Measurements from ENCODE around the gene TLE5.

TLE5 gene, protein sequence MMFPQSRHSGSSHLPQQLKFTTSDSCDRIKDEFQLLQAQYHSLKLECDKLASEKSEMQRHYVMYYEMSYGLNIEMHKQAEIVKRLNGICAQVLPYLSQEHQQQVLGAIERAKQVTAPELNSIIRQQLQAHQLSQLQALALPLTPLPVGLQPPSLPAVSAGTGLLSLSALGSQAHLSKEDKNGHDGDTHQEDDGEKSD

DNA sequence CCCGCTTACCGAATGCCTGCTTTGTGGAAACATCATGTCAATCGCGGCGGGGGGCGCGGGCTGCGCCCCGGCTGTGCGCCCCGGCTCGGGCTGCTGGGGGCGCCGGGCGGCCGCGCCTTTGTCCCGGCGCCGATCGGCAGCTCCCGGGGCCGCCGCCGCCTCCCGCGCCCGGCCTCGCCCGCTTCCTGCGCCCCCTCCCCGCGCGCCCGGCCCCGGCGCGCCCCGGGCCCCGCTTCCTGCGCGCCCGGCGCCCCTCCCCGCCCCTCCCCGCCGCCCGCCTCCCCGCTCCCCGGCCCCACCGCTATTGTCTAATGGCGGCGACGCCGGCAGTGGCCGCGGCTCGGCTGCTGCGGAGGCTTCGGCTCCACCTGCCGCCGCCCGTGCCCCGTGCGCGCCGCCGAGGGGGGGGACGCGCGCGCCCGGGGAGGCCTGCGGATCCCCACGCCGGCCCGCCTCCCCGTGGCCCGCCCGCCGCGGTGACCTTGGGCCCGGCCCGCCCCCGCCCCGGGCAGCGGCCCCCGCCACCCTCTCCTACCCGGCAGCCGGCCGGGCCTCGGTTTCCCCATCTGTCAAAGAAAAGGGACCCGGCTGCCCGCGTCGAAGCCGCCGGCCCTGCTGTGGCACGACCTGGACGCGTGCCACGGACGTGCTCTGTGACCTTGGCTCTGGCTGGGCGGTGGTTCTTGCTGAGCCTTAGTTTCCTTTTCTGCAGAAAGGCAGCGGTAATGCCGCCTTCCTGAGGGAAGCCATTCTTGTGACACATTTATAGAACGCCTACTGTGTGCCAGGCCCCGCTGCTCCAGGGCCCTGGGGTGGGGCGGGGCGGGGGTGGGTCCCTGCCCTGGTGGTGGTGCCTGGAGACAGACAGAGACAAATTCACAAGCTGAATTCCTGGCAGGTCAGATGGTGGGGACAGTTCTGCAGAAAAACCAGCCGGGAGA lies at the start of gene TLE5:
Gene TLE5, minus strand, starts transcription at position 331 of the 941 bp plus-strand sequence. Its CDS starts 295 bp downstream, at position 36.
- peak; percentile 43 for DNase-seq

DNA sequence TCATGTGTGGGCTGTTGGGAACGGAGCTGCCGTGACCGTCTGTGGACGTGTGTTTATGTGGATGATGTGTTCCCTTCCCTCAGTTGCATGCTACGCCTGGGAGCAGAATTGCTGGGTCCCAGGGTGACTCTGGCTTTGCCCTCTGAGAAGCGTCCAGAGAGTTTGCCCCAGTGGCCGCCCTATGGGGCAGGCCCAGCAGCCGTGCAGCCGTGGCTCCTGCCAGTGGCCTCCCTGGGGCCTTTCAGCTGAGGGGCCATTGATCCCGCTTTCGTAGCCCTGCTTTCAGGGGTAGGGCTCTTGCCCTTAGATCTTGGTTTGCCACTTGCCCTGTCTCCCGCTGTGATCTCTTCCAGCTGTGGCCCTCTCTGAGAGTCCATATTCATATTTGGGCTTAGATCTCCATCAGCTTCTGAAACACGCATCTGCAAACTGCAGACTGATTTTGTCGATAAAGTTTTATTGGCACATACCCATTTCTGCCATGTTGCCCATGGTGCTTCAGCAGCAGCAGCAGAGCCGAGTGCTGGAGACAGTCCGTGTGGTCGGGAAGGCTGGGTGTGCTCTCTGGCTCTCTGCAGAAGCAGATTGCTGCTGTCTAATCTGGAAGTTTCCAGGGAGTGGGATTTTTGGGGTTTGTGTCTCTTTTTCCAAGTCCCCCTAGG lies 49.4 kb upstream of the TLE5 start:
- no peak for DNase-seq

DNA sequence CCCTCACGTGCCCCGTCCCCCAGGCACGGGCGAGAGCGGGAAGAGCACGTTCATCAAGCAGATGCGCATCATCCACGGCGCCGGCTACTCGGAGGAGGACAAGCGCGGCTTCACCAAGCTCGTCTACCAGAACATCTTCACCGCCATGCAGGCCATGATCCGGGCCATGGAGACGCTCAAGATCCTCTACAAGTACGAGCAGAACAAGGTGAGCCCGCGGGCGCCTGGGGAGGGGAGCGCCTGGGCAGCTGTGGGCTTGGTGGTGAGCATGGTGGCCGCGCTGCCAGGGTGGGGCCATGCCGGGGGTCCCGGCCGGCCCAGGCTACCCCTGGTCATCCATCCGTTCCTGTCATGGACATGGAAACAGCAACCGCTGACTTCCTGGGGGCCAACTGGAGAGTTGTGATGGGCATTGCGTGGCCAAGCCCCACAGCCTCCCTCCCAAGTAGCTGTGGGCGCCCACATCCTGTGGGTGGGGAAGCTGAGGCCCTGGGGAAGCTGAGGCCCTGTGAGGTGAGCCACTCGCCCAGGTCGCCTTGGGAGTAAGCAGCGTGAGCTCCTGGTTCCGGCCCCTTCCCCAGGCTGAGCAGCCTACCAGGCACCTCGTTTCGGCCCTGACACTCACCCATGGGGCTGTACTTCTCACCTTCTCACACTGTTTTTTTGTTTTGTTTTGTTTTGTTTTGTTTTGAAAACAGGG lies 48.0 kb upstream of the TLE5 start:
- DNase-seq = no peak

DNA sequence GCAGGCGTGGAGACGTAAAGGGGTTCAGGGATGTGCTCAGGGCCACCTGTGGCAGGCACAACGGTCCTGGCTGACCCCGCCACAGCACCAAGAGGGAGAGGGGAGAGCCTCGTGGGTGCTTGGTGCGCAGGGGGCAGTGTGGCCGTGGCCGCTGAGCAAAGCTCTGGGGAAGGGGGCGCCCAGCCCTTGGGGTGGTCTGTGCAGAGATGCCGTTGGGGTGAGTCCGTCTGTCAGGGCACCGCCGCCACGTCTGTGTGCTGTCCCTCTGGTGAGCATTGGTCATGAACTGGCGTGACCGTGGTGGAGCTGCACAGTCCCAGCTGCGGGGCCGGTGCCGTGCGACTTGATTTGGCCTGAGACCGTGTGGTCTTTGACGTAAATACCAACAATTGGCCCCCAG lies 47.2 kb upstream of the TLE5 start:
- no peak for DNase-seq

DNA sequence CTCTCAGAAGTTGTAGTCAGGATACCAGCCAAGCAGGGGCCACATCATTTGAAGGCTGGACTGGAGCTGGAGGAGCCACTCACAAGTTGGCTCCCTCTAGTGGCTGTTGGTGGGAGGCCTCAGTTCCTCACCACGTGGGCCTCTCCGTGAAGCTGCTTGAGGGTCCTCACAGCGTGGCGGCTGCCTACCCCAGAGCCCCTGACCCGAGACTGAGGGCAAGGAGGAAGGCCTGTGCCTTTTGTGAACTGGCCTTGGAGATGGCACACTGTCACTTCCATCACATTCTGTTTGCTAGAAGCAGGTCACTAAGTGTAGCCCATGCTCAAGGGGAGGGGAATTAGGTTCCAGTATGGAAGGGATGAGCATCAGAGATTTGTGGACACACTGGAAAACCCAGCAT lies 46.5 kb upstream of the TLE5 start:
- peak; percentile 11 for DNase-seq

DNA sequence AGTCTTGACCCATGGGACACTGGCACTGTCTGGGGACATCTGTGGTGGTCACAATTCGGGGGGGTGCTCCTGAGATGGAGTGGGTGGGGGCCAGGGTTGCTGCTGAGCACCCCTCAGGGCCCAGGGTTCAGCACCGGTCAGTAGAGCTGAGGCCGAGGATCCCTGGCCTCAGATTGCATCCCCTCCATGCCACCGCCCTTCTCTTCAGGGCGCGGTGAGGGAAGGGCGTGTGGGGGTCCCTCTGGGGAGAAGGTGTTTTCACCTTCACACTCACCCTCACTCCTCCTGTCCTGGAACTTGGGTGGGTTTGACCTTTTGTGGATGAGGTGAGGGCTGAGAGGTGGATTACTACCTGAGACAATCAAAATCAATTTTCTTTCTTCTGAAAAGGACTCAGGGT lies 45.4 kb upstream of the TLE5 start:
- no peak for DNase-seq

DNA sequence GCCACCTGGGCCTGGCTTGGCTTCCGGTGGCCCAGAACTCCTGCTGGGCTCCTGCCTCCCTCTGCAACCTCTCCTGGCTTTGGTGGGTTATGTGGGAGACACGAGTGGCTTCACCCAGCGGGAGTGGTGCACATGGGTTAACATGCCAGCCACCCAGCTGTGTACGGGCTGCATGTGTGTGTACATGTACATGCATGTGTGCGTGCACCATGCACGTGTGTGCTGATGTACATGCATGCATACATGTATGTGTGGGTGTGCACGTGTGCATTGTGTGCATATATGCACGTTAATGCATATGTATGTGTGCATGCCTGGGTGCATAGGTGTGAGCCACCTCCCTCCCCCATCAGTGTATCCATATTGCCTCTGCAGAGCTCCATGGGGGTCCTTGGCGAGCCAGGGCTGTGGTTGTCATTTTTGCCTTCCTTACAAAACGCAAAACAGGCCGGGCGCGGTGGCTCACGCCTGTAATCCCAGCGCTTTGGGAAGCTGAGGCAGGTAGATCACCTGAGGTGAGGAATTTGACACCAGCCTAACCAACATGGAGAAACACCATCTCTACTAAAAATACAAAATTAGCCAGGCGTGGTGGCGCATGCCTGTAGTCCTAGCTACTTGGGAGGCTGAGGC lies 44.3 kb upstream of the TLE5 start:
- no peak for DNase-seq

DNA sequence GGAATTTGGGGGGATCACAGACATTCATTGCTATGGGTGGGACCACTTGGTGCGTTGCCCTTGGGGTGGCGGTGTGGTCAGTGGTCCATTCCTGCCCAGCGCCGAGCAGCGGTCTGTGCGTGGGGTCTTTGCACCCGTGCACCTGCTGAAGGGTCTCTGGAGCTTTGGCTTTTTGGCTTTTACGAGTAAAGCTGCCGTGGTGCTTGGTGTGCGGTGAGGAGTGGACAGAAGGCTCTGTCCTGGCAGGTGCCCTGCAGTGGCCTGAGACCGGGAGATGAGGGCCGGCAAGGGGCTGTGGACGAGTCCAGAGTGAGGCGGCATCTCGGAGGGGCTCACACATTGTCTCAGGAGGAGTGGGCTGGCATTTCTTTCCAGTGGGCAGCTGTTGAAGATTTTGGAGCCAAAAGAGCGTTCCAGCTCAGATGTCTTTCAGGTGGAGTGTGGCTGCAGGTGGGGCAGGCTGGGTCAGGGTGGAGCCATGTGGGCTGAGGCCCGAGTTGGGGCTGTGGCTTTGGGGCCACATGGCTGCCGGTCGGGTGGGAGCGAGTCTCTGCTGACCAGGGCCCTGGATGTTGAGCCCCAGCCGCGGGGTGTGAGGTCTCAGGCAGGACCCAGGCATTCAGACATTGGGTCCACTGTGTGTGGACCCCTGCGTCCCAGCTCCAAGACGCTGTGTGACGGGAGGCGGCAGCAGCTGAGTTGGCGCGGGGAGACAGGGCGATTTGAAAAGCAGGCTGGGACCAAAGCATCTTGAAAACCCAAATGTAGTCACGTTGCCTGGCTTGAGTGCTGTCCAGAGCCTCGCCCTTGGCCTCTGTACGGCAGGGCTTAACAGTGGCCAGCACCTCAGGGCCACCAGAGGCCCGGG lies 43.6 kb upstream of the TLE5 start:
- DNase-seq = no peak

DNA sequence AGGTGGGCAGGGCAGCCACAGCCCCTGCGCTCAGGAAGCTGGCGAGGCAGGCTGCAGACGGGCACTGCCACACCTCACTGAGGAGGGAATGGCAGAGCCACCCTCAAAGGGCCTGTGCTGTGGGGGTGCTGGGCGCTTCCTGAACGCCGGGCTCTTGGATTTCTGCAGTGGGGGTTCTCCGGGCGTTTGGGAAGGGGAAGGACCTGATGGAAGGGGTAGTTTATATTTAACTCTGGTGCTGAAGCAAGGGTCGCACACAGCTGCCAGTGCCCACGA lies 42.4 kb upstream of the TLE5 start:
- no peak for DNase-seq

DNA sequence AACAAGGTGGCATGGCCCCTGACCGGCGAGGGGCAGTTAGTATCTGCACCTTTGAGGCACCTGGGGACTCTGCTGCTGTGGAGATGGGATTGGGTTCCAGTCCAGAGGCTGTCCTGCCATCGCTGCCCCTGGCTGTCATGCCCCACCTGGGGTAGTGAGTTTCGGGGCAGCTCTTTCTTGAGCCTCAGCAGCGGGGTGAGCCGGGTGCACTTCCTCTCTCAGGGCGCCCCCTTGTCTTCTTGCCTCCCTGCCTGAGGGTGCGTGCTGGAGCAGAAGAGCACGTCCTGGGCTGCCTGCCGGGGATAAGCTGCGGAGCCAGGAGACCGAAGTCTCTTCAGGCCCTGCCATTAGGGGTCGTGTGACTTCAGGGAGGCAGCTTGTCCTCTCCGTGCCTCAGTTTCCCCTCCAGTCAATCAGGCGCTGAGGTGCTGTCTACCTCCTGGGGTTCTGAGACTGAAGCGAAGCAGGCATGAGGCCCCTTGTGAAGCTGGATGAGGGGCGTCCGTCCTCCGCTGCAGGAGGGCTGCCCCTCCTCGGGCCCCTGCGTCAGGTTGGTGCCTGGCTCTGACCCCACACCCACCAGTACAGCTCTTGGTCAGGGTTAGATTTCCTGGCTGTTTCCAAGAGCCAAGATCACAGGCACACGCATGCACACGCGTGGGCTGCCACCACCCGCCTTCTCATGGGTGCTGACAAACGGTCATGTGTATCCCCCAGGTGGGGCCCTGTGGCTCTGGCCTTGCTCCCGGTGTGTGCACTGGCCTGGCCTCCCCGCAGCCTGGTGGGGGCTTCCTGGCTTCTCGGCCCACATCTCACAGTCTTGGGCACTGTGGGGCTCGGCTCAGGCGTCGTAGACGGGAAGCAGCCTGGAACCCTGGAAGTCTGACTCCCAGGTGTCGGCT lies 40.2 kb upstream of the TLE5 start:
- no peak for DNase-seq

DNA sequence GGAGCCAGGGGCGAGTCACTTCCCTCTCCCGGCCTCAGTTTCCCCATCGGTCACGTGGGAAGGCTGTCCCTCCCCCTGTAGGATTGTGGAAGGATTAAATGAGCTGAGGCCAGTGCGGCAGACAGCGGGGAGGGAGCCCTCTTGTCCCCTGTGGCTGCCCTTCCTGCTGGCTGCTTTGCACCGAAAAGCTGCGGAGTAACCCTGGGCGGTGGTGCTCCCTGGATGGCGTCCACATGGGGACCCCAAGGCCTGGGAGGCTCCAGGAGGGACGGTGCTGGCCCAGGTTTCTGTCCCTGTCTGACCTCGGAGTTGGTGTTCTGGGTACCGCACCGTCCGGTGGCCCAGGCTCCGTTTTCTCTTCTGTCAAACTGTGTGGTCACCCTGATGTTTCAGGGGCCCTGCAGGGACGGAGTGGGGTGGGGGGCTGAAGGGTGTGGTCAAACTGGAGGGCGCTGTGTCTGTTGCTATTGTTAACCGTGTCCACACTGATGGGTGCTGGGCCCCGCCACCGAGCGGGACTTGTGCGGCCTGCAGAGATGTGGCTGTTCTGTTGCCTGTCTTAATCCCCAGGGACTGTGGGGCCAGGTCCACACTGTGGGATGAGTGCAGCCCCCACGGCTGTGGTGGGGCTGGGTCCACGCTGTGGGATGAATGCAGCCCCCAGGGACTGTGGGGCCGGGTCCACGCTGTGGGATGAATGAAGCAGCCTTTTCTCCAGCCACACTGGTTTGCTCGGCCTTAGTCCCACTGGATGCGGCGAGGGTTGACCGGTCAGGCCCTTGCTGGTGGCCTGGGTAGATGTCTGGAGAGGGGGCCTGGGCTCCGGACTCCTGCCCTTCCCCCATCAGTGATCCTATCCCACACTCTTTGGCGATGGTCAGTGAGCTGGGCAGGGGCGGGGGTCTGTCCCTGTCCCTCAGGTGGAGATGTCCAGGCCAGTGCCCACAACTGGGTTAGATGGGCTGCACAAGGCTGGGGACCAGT lies 38.7 kb upstream of the TLE5 start:
- DNase-seq = no peak

DNA sequence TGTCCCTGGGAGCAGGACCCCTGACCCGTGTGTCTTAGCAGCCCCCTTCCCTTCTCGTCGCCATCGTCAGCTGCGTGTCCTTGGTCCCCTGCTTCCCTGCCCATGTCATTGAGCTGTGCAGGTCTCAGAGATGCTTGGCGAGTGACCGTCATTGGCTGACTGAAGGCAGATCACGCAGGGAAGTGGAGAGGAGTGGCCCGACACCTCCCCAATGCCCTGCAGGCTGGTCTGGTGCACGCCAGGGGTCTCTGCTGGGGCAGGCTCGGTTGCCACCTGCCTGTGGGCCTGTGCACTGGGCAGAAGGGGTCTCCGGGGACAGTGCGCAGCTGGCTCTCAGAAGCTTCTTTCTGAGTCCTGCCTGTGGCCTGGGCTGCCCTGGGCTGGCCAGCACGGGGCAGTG lies 38.0 kb upstream of the TLE5 start:
- DNase-seq = no peak

DNA sequence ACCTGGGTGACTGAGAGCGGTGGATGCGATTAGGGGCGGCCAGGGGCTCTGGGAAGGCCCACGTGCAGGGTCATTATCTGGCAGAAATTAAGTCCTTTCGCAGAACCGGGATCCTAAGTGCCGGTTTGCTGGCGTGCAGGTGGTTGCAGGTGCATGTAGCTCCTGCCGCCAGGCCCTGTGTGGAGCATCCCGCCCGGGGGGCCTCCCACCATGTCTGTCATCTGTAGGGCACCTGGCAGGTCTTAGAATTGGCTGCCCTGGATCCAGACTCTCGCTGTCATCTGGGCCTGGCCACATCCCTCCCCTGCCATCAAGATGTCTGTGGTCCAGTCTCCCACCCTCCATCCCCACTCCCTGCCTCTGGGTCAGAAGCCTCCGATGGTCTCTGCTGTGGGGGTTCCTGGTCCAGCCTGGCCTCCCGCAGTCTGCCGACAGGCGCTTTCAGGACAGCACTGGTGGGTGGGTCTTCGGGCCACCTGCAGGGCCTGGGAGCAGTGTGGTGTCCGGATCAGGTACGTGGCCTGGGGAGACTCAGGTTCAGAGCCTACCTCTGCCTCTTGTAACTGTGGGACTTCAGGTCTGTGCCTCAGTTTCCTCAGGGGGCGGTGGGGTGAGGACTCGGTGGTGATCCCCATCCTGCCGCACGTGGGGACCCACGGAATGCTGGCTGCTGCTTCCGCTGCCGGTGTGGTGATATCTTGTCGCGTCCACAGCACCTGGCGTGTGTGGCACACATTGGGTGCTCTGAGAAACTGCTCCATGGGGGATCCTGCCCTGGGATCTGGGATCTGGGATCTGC lies 37.3 kb upstream of the TLE5 start:
- no peak for DNase-seq

DNA sequence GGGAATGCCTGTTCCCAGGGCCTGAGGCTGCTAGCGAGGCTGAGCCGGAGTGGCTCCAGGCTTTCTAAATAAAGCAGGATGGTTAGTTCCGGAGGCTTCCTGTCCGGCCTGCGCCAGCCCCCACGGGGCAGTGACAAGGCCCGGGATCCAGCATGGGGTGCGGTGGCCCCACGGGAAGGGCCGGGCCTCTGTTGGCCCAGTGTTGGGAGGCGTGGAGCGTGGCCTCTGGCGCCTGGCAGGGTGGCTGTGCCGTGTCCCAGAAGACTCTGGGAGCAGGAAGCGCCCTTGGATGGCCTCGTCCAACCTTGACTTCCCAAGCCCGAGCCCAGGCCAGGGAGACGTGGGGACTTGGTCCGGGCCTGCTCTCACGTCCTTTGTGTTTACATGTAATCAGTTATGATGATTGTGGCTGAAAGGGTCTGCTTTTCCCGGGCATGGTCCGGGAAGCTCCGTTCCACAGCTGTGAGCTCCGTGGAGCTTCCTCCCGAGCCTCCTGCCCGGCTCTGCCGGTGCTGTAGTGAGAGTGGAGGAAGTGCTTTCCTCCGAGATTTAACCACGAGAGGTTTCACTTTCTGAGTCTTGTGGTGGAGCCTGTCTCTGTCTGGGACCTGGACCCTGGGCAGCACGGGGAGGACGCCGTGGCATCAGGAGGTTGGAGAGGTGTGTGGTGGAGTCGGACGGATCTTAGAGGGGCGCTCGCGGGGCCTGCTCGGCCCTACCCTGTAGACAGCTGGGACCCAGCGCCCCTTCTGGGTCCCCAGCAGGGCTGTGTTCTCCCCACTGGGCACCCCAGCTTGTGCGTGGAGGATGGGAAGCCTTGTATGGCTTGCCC lies 36.4 kb upstream of the TLE5 start:
- no peak for DNase-seq

DNA sequence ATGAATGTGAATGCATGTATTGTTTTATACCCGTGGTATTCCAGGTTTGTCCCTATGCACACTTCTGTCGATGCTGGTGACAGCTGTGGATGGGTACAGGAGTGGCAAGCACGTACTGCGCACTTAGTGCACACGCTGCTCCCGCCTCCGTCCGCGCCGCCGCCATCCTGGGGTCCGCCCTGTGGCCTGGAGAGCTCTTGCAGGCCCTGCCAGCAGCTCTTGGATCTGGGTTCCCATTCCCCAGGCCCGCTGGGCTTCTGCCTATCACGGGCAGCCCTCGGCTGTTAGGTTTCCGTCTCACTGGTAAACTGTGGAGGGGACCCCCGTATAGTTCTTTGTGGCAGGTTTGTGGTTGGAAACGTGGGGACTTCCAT lies 35.8 kb upstream of the TLE5 start:
- DNase-seq = no peak

DNA sequence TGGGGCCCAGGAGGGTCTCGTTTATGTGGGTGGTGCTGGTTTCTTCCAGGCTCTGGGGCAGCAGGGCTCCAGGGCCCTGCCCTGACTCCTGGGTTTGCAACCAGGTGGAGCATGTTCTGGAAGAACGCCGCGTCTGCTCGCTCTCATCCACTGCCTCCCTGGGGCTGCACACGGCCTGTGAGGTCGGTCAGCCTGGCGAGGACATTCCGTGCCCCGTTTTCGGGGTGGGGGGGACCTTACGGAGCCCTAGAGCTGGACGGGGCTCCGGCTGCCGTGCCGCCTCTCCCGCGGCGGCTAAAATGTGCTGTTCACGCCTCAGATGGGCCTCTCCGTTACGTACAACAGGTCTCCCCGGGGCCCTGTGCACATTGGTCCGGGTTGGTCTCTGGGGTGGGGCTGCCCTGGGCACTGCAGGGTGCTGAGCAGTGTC lies 35.2 kb upstream of the TLE5 start:
- DNase-seq = no peak

DNA sequence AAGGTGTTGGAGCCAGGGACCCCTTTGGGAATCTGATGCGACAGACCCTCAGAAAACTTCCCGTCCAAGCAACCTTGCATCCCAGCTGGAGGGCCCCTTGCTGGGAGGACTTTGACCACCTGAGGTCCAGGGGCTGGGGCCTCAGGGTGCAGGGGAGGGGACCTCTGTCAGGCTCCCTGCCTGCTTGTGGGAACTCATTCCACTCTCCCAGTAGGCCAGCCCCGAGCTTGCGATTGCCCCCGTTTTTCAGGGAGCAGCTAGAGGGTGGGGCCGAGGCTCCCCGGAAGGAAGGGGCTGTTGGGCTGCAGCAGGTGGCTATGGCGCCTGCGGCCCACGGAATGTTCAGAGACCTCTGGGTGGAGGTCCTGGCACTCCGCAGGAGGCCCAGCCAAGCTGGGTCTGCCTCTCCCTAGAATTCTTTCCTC lies 34.6 kb upstream of the TLE5 start:
- no peak for DNase-seq

Measured in DMS153 (cell line).